CD8-positive, alpha-beta memory T cell (primary cell): ENCODE measurements around the gene HOXD11. TPM values are rescaled to one million over a fixed set of nuclear protein-coding genes. Genes with fewer than 3 reads are reported as not detected.

ENCODE experiments used
- CTCF ChIA-PET: fragments of 350-600 bp; sonication (Branson Sonifier 250); formaldehyde crosslinking; loops from one replicate; lab custom pipeline; 2021; ENCODE audit warnings: antibody characterized with exemption; lab: Charles Lee
- POLR2A ChIA-PET: fragments of 350-600 bp; sonication (Branson Sonifier 250); formaldehyde crosslinking; loops from one replicate; lab custom pipeline; 2021; ENCODE audit warnings: antibody characterized with exemption; lab: Charles Lee
- DNase-seq, 5 donors: peaks; one replicate each; pipeline versions ENCODE4 v3.0.0 to v3.0.0-alpha.2; 2020 to 2022; ENCODE audit warnings: mixed read lengths in 1 of 5
- H3K27ac ChIP-seq: one replicate; pipeline ENCODE4 v1.7.0; 2013; ENCODE audit warnings: low read depth, mild to moderate bottlenecking, low read length, moderate library complexity
- H3K27me3 ChIP-seq: 2 replicates; pipeline ENCODE4 v1.7.0; 2013; ENCODE audit warnings: low read length, mild to moderate bottlenecking; ENCODE audit not compliant: insufficient read depth, poor library complexity, severe bottlenecking
- H3K36me3 ChIP-seq: 2 replicates; pipeline ENCODE4 v1.7.0; 2013; ENCODE audit warnings: mild to moderate bottlenecking, low read length, moderate library complexity; ENCODE audit not compliant: insufficient read depth
- H3K4me1 ChIP-seq: 2 replicates; pipeline ENCODE4 v1.7.0; 2013; ENCODE audit warnings: mild to moderate bottlenecking, low read length, moderate library complexity; ENCODE audit not compliant: insufficient read depth
- H3K4me3 ChIP-seq: 2 replicates; pipeline ENCODE4 v1.7.0; 2013; ENCODE audit warnings: mild to moderate bottlenecking, low read length
- H3K9me3 ChIP-seq: 2 replicates; pipeline ENCODE4 v1.7.0; 2013; ENCODE audit warnings: mild to moderate bottlenecking, low read length
- H3K27ac Mint-ChIP-seq, 8 donors: one replicate each; pipeline ENCODE4 v1.8.0; 2020 to 2021; ENCODE audit warnings: mixed read lengths in 8 of 8, mild to moderate bottlenecking in 6 of 8, inconsistent platforms in 3 of 8, moderate library complexity in 3 of 8
- H3K27me3 Mint-ChIP-seq, 2 donors: one replicate each; pipeline ENCODE4 v1.8.0; 2020 to 2021; ENCODE audit warnings: mixed read lengths in 2 of 2, mild to moderate bottlenecking in 1 of 2, moderate library complexity in 1 of 2
- H3K36me3 Mint-ChIP-seq, 3 donors: one replicate each; pipeline ENCODE4 v1.8.0; 2020 to 2021; ENCODE audit warnings: mixed read lengths in 3 of 3, inconsistent platforms in 1 of 3, mild to moderate bottlenecking in 1 of 3
- H3K4me1 Mint-ChIP-seq, 3 donors: one replicate each; pipeline ENCODE4 v1.8.0; 2020 to 2021; ENCODE audit warnings: mixed read lengths in 3 of 3, inconsistent platforms in 1 of 3, mild to moderate bottlenecking in 1 of 3
- H3K4me3 Mint-ChIP-seq, 7 donors: one replicate each; pipeline ENCODE4 v1.8.0; 2020 to 2021; ENCODE audit warnings: mixed read lengths in 7 of 7, mild to moderate bottlenecking in 6 of 7, moderate library complexity in 4 of 7, inconsistent platforms in 2 of 7
- H3K9me3 Mint-ChIP-seq, 5 donors: one replicate each; pipeline ENCODE4 v1.8.0; 2020 to 2022; ENCODE audit warnings: mixed read lengths in 5 of 5, mild to moderate bottlenecking in 3 of 5, moderate library complexity in 2 of 5, inconsistent platforms in 1 of 5
- polyA plus RNA-seq: library from polyadenylated mRNA; unstranded; fragments of 300-500 nt; fragmentation: Illumina TruSeq; gene quantifications from one replicate; pipeline ENCODE4 v1.2.3, GENCODE V29; 2021
- total RNA-seq, 2 experiments: library from RNA; stranded (reverse); gene quantifications; one replicate each; pipeline ENCODE4 v1.2.3, GENCODE V29; 2021

HOXD11 gene
- total and polyA plus RNA-seq, 3 experiments from 2014 or later, result not detected

DNA sequence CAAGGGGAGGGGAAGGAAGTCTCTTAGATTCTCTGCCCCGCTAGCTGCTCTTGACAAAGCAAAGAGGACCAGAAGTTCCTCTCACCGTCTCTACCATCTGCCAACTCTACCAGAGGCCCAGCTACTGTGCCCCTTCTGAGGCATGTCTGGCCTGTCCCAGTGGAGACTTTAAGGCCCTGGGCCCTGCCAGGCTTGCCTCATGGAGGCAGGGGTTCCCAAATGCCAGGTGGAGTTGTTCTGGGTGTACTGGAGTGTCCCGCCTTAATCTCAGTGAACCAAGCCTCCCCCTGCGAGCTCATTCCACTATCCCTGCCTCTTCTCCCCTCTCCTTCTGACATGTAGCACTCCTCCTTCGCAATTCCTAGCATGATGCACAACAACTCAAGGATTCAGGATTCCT lies 5.2 kb upstream of the HOXD11 start:
- Mint-ChIP-seq H3K4me3 (peak overlapping the region in 1 of 7 donors; percentile 8), H3K27me3 (peaks cover 85 to 89% of the 10 kb centered on the region in 2 donors), H3K9me3 (peaks cover 0 to 9% (median 4%) of the 10 kb centered on the region in 5 donors), H3K4me1 (peaks cover 18 to 29% (median 20%) of the 10 kb centered on the region in 3 donors), H3K36me3 (no peaks in the 10 kb centered on the region), H3K27ac (peak overlapping the region in 1 of 8 donors; percentile 60)
- peaks cover 93% of the 10 kb centered on the region for H3K27me3 ChIP-seq
- DNase-seq, result peak in 1 of 5 donors; percentile 14
- H3K4me3 ChIP-seq, result no peak overlapping the region
- ChIA-PET CTCF (interaction anchor here (1.3 to 1.6 kb wide), 3 partner anchors 8 to 19 kb away, joined by 3 to 6 read pairs (median 3); no protein-coding TSS in a partner anchor), POLR2A (no interaction called here)
- H3K27ac ChIP-seq, result no peak overlapping the region
- peaks cover 11% of the 10 kb centered on the region for H3K4me1 ChIP-seq
- no peaks in the 10 kb centered on the region for H3K36me3 ChIP-seq
- H3K9me3 ChIP-seq, result no peaks in the 10 kb centered on the region

DNA sequence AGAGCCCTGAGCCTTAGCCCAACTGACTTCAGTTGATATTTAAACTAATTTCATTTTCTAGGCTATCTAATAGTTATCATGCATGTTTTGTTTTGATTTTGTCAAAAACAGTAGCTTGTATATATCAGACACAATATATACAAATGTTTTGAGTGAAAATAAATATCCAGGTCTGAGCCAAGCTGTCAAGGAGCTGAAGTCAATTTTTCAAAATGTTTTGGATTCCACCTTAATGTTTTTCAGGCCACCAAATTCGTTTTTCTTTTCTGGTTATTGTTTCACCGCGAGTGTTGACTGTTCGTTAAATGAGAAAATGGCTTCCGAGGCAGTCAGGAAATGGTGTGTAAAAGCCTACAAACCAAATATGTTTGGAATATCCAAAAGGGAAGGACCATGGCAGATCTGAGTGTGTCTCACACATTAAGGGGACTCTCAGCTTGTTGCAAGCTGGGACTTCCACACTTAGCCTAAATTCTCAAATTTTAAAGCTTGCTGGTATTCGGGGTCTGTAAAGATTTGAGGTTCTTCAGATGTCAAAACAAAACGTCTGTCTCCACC lies 4.7 kb upstream of the HOXD11 start:
- Histone ChIP-seq H3K4me3 (no peak overlapping the region), H3K9me3 (no peaks in the 10 kb centered on the region), H3K4me1 (peaks cover 6% of the 10 kb centered on the region), H3K27me3 (peaks cover 88% of the 10 kb centered on the region), H3K27ac (no peak overlapping the region), H3K36me3 (no peaks in the 10 kb centered on the region)
- DNase-seq, result no peak
- Mint-ChIP-seq H3K4me1 (peaks cover 15 to 28% (median 17%) of the 10 kb centered on the region in 3 donors), H3K27ac (peak overlapping the region in 1 of 8 donors; percentile 60), H3K9me3 (peaks cover 0 to 9% (median 4%) of the 10 kb centered on the region in 5 donors), H3K27me3 (peaks cover 83 to 88% of the 10 kb centered on the region in 2 donors), H3K36me3 (no peaks in the 10 kb centered on the region), H3K4me3 (peak overlapping the region in 1 of 7 donors; percentile 8)
- CTCF ChIA-PET, result interaction anchor here (1.3 to 1.6 kb wide), 3 partner anchors 9 to 19 kb away, joined by 3 to 6 read pairs (median 3); no protein-coding TSS in a partner anchor
- POLR2A ChIA-PET, result no interaction called here

GRCh38 chr2:176103194-176103593 lies 3.9 kb upstream of the HOXD11 start:
- H3K27me3 ChIP-seq, result peaks cover 80% of the 10 kb centered on the region
- ChIA-PET CTCF (interaction anchor here (1.3 to 1.6 kb wide), 3 partner anchors 8 to 18 kb away, joined by 3 to 6 read pairs (median 3); no protein-coding TSS in a partner anchor), POLR2A (no interaction called here)
- peaks cover 0 to 9% (median 4%) of the 10 kb centered on the region in 5 donors for H3K9me3 Mint-ChIP-seq
- peaks cover 77 to 82% of the 10 kb centered on the region in 2 donors for H3K27me3 Mint-ChIP-seq
- H3K4me3 Mint-ChIP-seq, result peak overlapping the region in 1 of 7 donors; percentile 48
- H3K36me3 Mint-ChIP-seq, result no peaks in the 10 kb centered on the region
- H3K27ac ChIP-seq, result no peak overlapping the region
- H3K4me1 ChIP-seq, result no peaks in the 10 kb centered on the region
- H3K4me3 ChIP-seq, result no peak overlapping the region
- H3K9me3 ChIP-seq, result no peaks in the 10 kb centered on the region
- peak in 1 of 5 donors; percentile 16 for DNase-seq
- H3K36me3 ChIP-seq, result no peaks in the 10 kb centered on the region
- peak overlapping the region in 1 of 8 donors; percentile 50 for H3K27ac Mint-ChIP-seq
- H3K4me1 Mint-ChIP-seq, result peaks cover 7 to 20% (median 12%) of the 10 kb centered on the region in 3 donors

DNA sequence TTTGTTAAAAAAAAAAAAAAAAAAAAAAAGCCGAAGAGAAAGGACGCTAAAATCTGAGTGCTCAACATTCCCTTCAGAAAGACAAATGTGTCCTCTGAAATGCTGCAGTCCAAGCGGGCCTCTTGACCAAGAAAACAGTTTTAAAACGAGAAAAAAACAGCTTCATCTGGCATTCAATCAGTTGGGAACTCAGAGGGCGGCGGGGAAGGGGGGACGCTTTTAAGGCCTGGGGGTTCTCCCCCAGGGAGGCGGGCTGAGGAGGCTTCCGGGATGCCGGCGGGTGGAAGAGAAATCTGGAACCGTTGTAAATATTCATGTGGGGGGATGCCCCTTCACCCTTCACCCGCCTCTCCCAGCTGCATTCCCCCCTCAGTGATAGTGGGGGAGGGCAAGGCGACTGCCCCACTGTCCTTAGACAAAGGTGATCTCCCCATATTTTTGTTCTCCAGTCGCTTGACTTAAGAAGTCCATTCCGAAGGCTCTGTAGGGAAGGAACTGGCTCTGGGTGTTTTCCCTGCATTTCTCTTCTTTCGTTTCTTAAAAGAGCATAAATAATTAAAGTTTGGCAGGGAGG lies 3.3 kb upstream of the HOXD11 start:
- CTCF ChIA-PET, result interaction anchor here (0.6 to 0.9 kb wide), 2 partner anchors 23 to 346 kb away, joined by 3 to 5 read pairs; no protein-coding TSS in a partner anchor
- Mint-ChIP-seq H3K9me3 (peaks cover 0 to 10% (median 4%) of the 10 kb centered on the region in 5 donors), H3K36me3 (no peaks in the 10 kb centered on the region), H3K4me1 (peaks cover 9 to 24% (median 13%) of the 10 kb centered on the region in 3 donors), H3K27me3 (peaks cover 77 to 84% of the 10 kb centered on the region in 2 donors), H3K4me3 (no peak overlapping the region), H3K27ac (peak overlapping the region in 1 of 8 donors; percentile 45)
- Histone ChIP-seq H3K4me3 (no peak overlapping the region), H3K9me3 (no peaks in the 10 kb centered on the region), H3K4me1 (no peaks in the 10 kb centered on the region), H3K27me3 (peaks cover 78% of the 10 kb centered on the region), H3K27ac (no peak overlapping the region), H3K36me3 (no peaks in the 10 kb centered on the region)
- no peak for DNase-seq
- POLR2A ChIA-PET, result no interaction called here

- H3K4me3 Mint-ChIP-seq, result no peak overlapping the region
- Histone ChIP-seq H3K27ac (no peak overlapping the region), H3K4me1 (no peaks in the 10 kb centered on the region), H3K4me3 (no peak overlapping the region), H3K9me3 (no peaks in the 10 kb centered on the region), H3K27me3 (peaks cover 78% of the 10 kb centered on the region), H3K36me3 (no peaks in the 10 kb centered on the region)
- no peak for DNase-seq
- CTCF ChIA-PET, result interaction anchor here (0.6 to 0.9 kb wide), 2 partner anchors 23 to 346 kb away, joined by 3 to 5 read pairs; no protein-coding TSS in a partner anchor
- POLR2A ChIA-PET, result no interaction called here
- peak overlapping the region in 2 of 8 donors; percentile 43 to 89 for H3K27ac Mint-ChIP-seq
- H3K4me1 Mint-ChIP-seq, result peaks cover 15 to 31% (median 16%) of the 10 kb centered on the region in 3 donors
- peaks cover 77 to 84% of the 10 kb centered on the region in 2 donors for H3K27me3 Mint-ChIP-seq
- H3K36me3 Mint-ChIP-seq, result no peaks in the 10 kb centered on the region
- H3K9me3 Mint-ChIP-seq, result peaks cover 0 to 16% (median 4%) of the 10 kb centered on the region in 5 donors
Observed at GRCh38 chr2:176104316-176105077, 2.6 kb upstream of the HOXD11 start.

DNA sequence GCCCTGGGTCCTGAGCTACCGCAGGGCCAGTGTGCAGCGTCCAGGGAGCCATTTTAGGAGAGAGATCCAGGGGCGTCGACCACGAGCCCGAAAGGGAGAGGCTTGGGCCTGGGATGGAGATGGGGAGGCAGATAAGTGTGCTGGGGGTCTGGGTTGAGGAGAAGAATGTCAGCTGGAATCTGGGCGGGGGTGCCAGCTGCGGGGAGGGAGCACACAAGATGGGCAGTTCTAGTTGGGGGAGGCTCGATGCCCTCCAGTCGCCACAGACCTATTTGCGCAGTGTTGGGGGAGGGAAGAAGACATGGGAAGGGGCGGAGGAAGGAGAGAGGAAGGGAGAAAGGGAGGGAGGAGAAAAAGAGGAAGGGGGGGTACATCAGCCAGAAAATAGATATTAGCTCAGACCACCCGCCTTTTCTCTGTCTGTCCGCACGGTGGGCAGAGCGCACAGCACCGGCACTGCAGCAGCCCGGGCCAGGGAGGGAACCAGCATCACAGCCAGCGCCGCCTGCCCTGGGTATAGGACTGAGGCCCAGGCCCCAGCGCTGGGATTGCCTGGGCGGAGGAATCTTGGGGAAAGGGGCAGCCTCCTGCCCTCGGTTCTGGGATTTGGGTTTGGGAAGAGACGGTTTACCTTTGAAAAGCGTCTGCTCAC lies 1.9 kb upstream of the HOXD11 start:
- ChIA-PET CTCF (no interaction called here), POLR2A (no interaction called here)
- no peak overlapping the region for H3K27ac ChIP-seq
- peaks cover 17 to 31% (median 18%) of the 10 kb centered on the region in 3 donors for H3K4me1 Mint-ChIP-seq
- peaks cover 78% of the 10 kb centered on the region for H3K27me3 ChIP-seq
- H3K4me3 Mint-ChIP-seq, result peak overlapping the region in 1 of 7 donors; percentile 35
- peaks cover 0 to 20% (median 6%) of the 10 kb centered on the region in 5 donors for H3K9me3 Mint-ChIP-seq
- no peak for DNase-seq
- no peaks in the 10 kb centered on the region for H3K4me1 ChIP-seq
- H3K9me3 ChIP-seq, result no peaks in the 10 kb centered on the region
- H3K27me3 Mint-ChIP-seq, result peaks cover 82 to 89% of the 10 kb centered on the region in 2 donors
- peak overlapping the region in 4 of 8 donors; percentile 41 to 89 (median 53) for H3K27ac Mint-ChIP-seq
- no peaks in the 10 kb centered on the region for H3K36me3 Mint-ChIP-seq
- H3K36me3 ChIP-seq, result no peaks in the 10 kb centered on the region
- H3K4me3 ChIP-seq, result no peak overlapping the region

DNA sequence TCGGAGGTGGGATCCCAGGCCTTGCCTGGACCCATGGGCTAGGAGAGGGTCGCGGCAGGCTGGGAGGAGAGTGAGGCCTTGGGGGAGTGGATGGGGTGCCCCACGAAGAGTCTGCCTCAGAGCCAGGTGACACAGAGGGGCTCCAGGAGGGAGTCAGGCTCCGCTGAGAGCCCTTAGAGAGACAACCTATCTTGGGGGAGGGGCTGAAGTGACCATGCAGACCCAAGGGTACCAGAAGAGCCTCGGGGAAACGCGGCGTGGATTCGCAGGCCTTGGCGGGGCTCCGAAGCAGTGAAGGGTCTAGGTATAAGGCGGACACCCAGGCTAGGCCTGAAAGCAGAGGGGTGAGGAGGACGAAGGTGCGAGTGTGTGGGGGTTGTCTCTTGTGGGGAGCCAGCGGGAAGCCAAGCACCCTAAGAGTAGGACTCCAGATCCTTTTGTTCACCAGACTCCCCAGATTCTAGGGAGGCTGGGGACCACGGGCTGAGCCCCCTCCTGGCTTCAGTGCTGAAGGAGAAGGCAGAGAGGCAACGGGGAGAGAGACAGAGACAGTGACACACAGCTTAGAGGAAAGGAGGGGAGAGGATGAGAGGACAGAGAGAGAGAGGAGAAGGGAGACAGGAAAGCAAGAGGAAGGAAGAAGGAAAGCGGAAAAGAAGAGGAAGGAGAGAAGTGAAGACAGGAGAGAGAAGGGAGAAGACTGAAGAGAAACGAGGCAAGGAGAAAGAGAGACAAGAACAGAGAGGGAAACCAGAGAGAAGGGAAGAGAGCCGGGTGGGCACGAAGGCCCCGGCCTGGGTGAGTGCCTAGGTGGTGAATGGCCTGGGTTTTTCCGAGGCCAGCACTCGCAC lies 1.1 kb upstream of the HOXD11 start:
- H3K27ac Mint-ChIP-seq, result peak overlapping the region in 5 of 8 donors; percentile 21 to 89 (median 77)
- peak overlapping the region; percentile 11 to 78 (median 55) for H3K4me3 Mint-ChIP-seq
- H3K36me3 ChIP-seq, result no peaks in the 10 kb centered on the region
- no peak overlapping the region for H3K4me3 ChIP-seq
- H3K4me1 Mint-ChIP-seq, result peaks cover 17 to 31% (median 18%) of the 10 kb centered on the region in 3 donors
- CTCF ChIA-PET, result no interaction called here
- peaks cover 0 to 24% (median 8%) of the 10 kb centered on the region in 5 donors for H3K9me3 Mint-ChIP-seq
- H3K4me1 ChIP-seq, result no peaks in the 10 kb centered on the region
- H3K36me3 Mint-ChIP-seq, result no peaks in the 10 kb centered on the region
- H3K27ac ChIP-seq, result no peak overlapping the region
- DNase-seq, result no peak
- no peaks in the 10 kb centered on the region for H3K9me3 ChIP-seq
- POLR2A ChIA-PET, result no interaction called here
- peaks cover 82 to 89% of the 10 kb centered on the region in 2 donors for H3K27me3 Mint-ChIP-seq
- H3K27me3 ChIP-seq, result peaks cover 78% of the 10 kb centered on the region
